Measurements from ENCODE around the gene ST6GAL1. TPM values are rescaled to one million over a fixed set of nuclear protein-coding genes. Genes with fewer than 3 reads are reported as not detected.

The ST6GAL1 gene
- polyA plus RNA-seq, 1 of the 3 experiments (the other 2 are of a cell fraction), result 3.9 TPM

DNA sequence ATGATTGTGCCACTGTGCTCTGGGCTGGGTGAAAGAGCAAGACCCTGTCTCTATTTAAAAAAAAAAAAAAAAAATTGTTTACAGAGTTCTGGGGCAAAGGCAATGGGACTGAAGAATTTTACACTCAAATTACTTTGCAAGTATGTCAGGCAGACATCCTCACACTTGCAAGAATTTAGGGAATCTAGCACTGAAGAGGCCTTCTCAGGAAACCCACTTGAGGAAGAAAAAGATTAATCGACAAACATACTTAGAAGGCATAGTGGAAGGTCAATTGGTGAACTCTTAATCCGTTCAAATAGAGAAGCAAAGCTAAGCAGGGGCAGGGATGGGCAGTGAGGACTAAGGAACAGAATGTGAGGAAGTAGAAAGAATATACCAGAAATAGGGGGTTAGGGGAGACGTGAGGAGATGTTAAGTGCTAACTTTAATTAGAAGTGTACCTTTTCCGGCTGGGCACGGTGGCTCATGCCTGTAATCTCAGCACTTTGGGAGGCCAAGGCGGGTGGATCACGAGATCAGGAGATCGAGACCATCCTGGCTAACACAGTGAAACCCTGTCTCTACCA lies 15.0 kb downstream of the ST6GAL1 start:
- H3K4me1 ChIP-seq (ENCODE audit: control insufficient read depth in 1 of 2, insufficient read depth in 2 of 2, low read depth in 1 of 2, low read length in 1 of 2), result peaks cover 0 to 9% of the 10 kb centered on the region in 2 experiments; a peak in 1 of 4 replicates
- ChIA-PET POLR2A (no interaction called here), CTCF (interaction anchor here (0.7 kb wide), 1 partner anchor 15 kb away, joined by 4 read pairs; the partner anchor contains the start of gene ST6GAL1)
- no peak overlapping the region for H3K4me3 ChIP-seq (ENCODE audit: low read depth in 2 of 2, low read length in 1 of 2)
- H2AFZ ChIP-seq (ENCODE audit: low read depth), result no peak overlapping the region
- no peaks in the 10 kb centered on the region for H3K9me2 ChIP-seq
- TF ChIP-seq MEF2A (IDR thresholded peaks at IDR 0.05; ENCODE audit: borderline replicate concordance, low read depth) (no peak), FOSL2 (IDR thresholded peaks at IDR 0.05; ENCODE audit: borderline replicate concordance, low read depth) (no peak), SMC3 (IDR thresholded peaks at IDR 0.05; ENCODE audit: low read depth, low read length) (no peak), EZH2phosphoT487 (IDR thresholded peaks at IDR 0.05; ENCODE audit: borderline replicate concordance, low read depth) (no peak), POLR2AphosphoS5 (IDR thresholded peaks at IDR 0.05; ENCODE audit: low read depth, low read length) (no peak)
- no peaks in the 10 kb centered on the region for H3F3A ChIP-seq (replicated peaks; ENCODE audit: insufficient read depth)
- DNase-seq, result no peak
- H3K27ac ChIP-seq (ENCODE audit: low read depth in 2 of 2, low read length in 1 of 2), result no peak overlapping the region
- 92% methylated on average over 8 of the region's 8 CpGs for WGBS (ENCODE audit: low lambda C conversion rate)
- no peaks in the 10 kb centered on the region for H3K9me3 ChIP-seq
- H4K20me1 ChIP-seq (ENCODE audit: insufficient read depth), result no peaks in the 10 kb centered on the region
- H3K79me2 ChIP-seq (ENCODE audit: insufficient read depth), result no peaks in the 10 kb centered on the region
- no peak overlapping the region for H3K4me2 ChIP-seq
- H3K36me3 ChIP-seq (replicated peaks in 1 of 2; ENCODE audit: control insufficient read depth in 1 of 2, insufficient read depth in 2 of 2, low read length in 1 of 2), result no peaks in the 10 kb centered on the region
- no peaks in the 10 kb centered on the region for H3K27me3 ChIP-seq (ENCODE audit: insufficient read depth)
- H3K9ac ChIP-seq, result no peak overlapping the region

- no peak overlapping the region for H2AFZ ChIP-seq (ENCODE audit: low read depth)
- H3K79me2 ChIP-seq (ENCODE audit: insufficient read depth), result no peaks in the 10 kb centered on the region
- H3K27me3 ChIP-seq (ENCODE audit: insufficient read depth), result no peaks in the 10 kb centered on the region
- ChIA-PET CTCF (interaction anchor here (1.0 kb wide), 1 partner anchor 97 kb away, joined by 3 read pairs; no protein-coding TSS in a partner anchor), POLR2A (no interaction called here)
- no peak overlapping the region for H3K4me2 ChIP-seq
- H3K9ac ChIP-seq, result no peak overlapping the region
- H3K9me2 ChIP-seq, result no peaks in the 10 kb centered on the region
- no peaks in the 10 kb centered on the region for H3F3A ChIP-seq (replicated peaks; ENCODE audit: insufficient read depth)
- H3K27ac ChIP-seq (ENCODE audit: low read depth in 2 of 2, low read length in 1 of 2), result no peak overlapping the region
- no peak overlapping the region for H3K4me3 ChIP-seq (ENCODE audit: low read depth in 2 of 2, low read length in 1 of 2)
- no peaks in the 10 kb centered on the region for H4K20me1 ChIP-seq (ENCODE audit: insufficient read depth)
- 92% methylated on average over 9 of the region's 9 CpGs for WGBS (ENCODE audit: low lambda C conversion rate)
- peaks cover 0 to 9% of the 10 kb centered on the region in 2 experiments; a peak in 1 of 4 replicates for H3K4me1 ChIP-seq (ENCODE audit: control insufficient read depth in 1 of 2, insufficient read depth in 2 of 2, low read depth in 1 of 2, low read length in 1 of 2)
- no peak for DNase-seq
- H3K36me3 ChIP-seq (replicated peaks in 1 of 2; ENCODE audit: control insufficient read depth in 1 of 2, insufficient read depth in 2 of 2, low read length in 1 of 2), result no peaks in the 10 kb centered on the region
- H3K9me3 ChIP-seq, result no peaks in the 10 kb centered on the region
- TF ChIP-seq NRF1 (IDR thresholded peaks at IDR 0.05; ENCODE audit: low read depth, low read length) (no peak), EP300 (IDR thresholded peaks at IDR 0.05; ENCODE audit: borderline replicate concordance in 1 of 2, low read depth in 1 of 2, low read length in 1 of 2) (no peak), GABPA (IDR thresholded peaks at IDR 0.05; ENCODE audit: low read depth) (no peak), MXI1 (IDR thresholded peaks at IDR 0.05; ENCODE audit: low read depth, low read length) (no peak), SIN3A (IDR thresholded peaks at IDR 0.05; ENCODE audit: borderline replicate concordance, low read depth, low read length) (no peak), REST (IDR thresholded peaks at IDR 0.05; ENCODE audit: low read depth, low read length) (no peak), TAF1 (IDR thresholded peaks at IDR 0.05; ENCODE audit: borderline replicate concordance, low read depth, low read length) (no peak), MEF2A (IDR thresholded peaks at IDR 0.05; ENCODE audit: borderline replicate concordance, low read depth) (no peak), JUND (IDR thresholded peaks at IDR 0.05) (no peak), FOXM1 (IDR thresholded peaks at IDR 0.05; ENCODE audit: low read depth) (no peak), NFIC (IDR thresholded peaks at IDR 0.05; ENCODE audit: borderline replicate concordance) (no peak), IRF3 (IDR thresholded peaks at IDR 0.05; ENCODE audit: low read depth, low read length) (no peak), RCOR1 (IDR thresholded peaks at IDR 0.05; ENCODE audit: low read length) (no peak), RAD21 (IDR thresholded peaks at IDR 0.05; ENCODE audit: low read length) (no peak), CHD2 (IDR thresholded peaks at IDR 0.05; ENCODE audit: low read length, partially characterized antibody) (no peak), FOXJ3 (CRISPR knock-in tag; IDR thresholded peaks at IDR 0.05) (no peak)
- TF ChIP-seq, protein P1, sequence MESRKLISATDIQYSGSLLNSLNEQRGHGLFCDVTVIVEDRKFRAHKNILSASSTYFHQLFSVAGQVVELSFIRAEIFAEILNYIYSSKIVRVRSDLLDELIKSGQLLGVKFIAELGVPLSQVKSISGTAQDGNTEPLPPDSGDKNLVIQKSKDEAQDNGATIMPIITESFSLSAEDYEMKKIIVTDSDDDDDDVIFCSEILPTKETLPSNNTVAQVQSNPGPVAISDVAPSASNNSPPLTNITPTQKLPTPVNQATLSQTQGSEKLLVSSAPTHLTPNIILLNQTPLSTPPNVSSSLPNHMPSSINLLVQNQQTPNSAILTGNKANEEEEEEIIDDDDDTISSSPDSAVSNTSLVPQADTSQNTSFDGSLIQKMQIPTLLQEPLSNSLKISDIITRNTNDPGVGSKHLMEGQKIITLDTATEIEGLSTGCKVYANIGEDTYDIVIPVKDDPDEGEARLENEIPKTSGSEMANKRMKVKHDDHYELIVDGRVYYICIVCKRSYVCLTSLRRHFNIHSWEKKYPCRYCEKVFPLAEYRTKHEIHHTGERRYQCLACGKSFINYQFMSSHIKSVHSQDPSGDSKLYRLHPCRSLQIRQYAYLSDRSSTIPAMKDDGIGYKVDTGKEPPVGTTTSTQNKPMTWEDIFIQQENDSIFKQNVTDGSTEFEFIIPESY (IDR thresholded peaks at IDR 0.05; ENCODE audit: borderline replicate concordance, low read depth), result no peak
Observed at GRCh38 chr3:186946756-186947375, 16.5 kb downstream of the ST6GAL1 start.

Measured in SK-N-SH (cell line).